Measurements from ENCODE around the gene DOCK3. TPM values are rescaled to one million over a fixed set of nuclear protein-coding genes. Genes with fewer than 3 reads are reported as not detected.
A peak's percentile ranks its signal among the peaks of the same experiment; 100 is the strongest.

DOCK3 gene
- total RNA-seq, 3 donors from 2014 or later (not counting 1 experiment from before 2014, with no cell fraction given), result 1.4 to 2.4 (median 1.7) TPM

GRCh38 chr3:51099794-51100535 lies 425.2 kb downstream of the DOCK3 start:
- no peak overlapping the region for H3K4me3 Mint-ChIP-seq

GRCh38 chr3:51100536-51100851 lies 425.8 kb downstream of the DOCK3 start:
- DNase-seq, result no peak
- Histone ChIP-seq H3K9me3 (ENCODE audit: control insufficient read depth, insufficient read depth, low read length) (no peaks in the 10 kb centered on the region), H3K4me3 (ENCODE audit: low read length) (no peak overlapping the region), H3K4me1 (ENCODE audit: control insufficient read depth, insufficient read depth, low read length) (no peaks in the 10 kb centered on the region), H3K27me3 (ENCODE audit: control insufficient read depth, insufficient read depth, low read length) (no peaks in the 10 kb centered on the region), H3K27ac (ENCODE audit: low read length) (no peak overlapping the region), H3K36me3 (ENCODE audit: control insufficient read depth, insufficient read depth, low read length) (no peaks in the 10 kb centered on the region)
- Mint-ChIP-seq H3K4me3 (no peak overlapping the region), H3K27me3 (ENCODE audit: low read depth in 2 of 2) (peaks cover 8 to 13% of the 10 kb centered on the region in 2 donors), H3K27ac (no peak overlapping the region), H3K9me3 (no peaks in the 10 kb centered on the region), H3K36me3 (peaks cover 7% of the 10 kb centered on the region), H3K4me1 (peaks cover 0 to 6% of the 10 kb centered on the region in 2 donors)
- intact Hi-C loops (cut with micrococcal nuclease), result loop anchor here (10.0 kb wide), 1 partner anchor 126 kb away; no protein-coding TSS in a partner anchor
- no peak for TF ChIP-seq CTCF (IDR thresholded peaks at IDR 0.05)
- 100% methylated on average over 1 of the region's 1 CpG for WGBS (ENCODE audit: insufficient coverage)
- ATAC-seq, result no peak

More at GRCh38 chr3:51099794-51100535, 425.2 kb downstream of the DOCK3 start:
- no peaks in the 10 kb centered on the region for H3K9me3 Mint-ChIP-seq
- H3K9me3 ChIP-seq (ENCODE audit: control insufficient read depth, insufficient read depth, low read length), result no peaks in the 10 kb centered on the region
- no peak overlapping the region for H3K4me3 ChIP-seq (ENCODE audit: low read length)
- peaks cover 7% of the 10 kb centered on the region for H3K36me3 Mint-ChIP-seq
- ATAC-seq (no peak), DNase-seq (peak in 1 of 2 donors; percentile 35)
- no peaks in the 10 kb centered on the region for H3K4me1 ChIP-seq (ENCODE audit: control insufficient read depth, insufficient read depth, low read length)
- no peaks in the 10 kb centered on the region for H3K36me3 ChIP-seq (ENCODE audit: control insufficient read depth, insufficient read depth, low read length)
- peaks cover 0 to 6% of the 10 kb centered on the region in 2 donors for H3K4me1 Mint-ChIP-seq
- intact Hi-C loops (cut with micrococcal nuclease), result loop anchor here (10.0 kb wide), 1 partner anchor 125 kb away; no protein-coding TSS in a partner anchor
- peaks cover 8 to 12% of the 10 kb centered on the region in 2 donors for H3K27me3 Mint-ChIP-seq (ENCODE audit: low read depth in 2 of 2)
- no peak overlapping the region for H3K27ac Mint-ChIP-seq
- WGBS (ENCODE audit: insufficient coverage), result 81% methylated on average over 3 of the region's 3 CpGs
- H3K27ac ChIP-seq (ENCODE audit: low read length), result no peak overlapping the region
- H3K27me3 ChIP-seq (ENCODE audit: control insufficient read depth, insufficient read depth, low read length), result no peaks in the 10 kb centered on the region
- TF ChIP-seq CTCF (IDR thresholded peaks at IDR 0.05), result no peak

GRCh38 chr3:51102396-51102795 lies 427.7 kb downstream of the DOCK3 start:
- no peak for TF ChIP-seq CTCF (IDR thresholded peaks at IDR 0.05)
- no CpG with 5 or more reads among the region's 1 CpG for WGBS (ENCODE audit: insufficient coverage)
- no peak for DNase-seq
- H3K4me3 ChIP-seq (ENCODE audit: low read length), result no peak overlapping the region
- no peaks in the 10 kb centered on the region for H3K4me1 Mint-ChIP-seq
- H3K9me3 Mint-ChIP-seq, result peaks cover 0 to 3% of the 10 kb centered on the region in 2 donors
- H3K27ac Mint-ChIP-seq, result no peak overlapping the region
- H3K9me3 ChIP-seq (ENCODE audit: control insufficient read depth, insufficient read depth, low read length), result no peaks in the 10 kb centered on the region
- no peak overlapping the region for H3K27ac ChIP-seq (ENCODE audit: low read length)
- H3K27me3 Mint-ChIP-seq (ENCODE audit: low read depth in 2 of 2), result peaks cover 8 to 25% of the 10 kb centered on the region in 2 donors
- no peak for ATAC-seq
- no peaks in the 10 kb centered on the region for H3K4me1 ChIP-seq (ENCODE audit: control insufficient read depth, insufficient read depth, low read length)
- H3K27me3 ChIP-seq (ENCODE audit: control insufficient read depth, insufficient read depth, low read length), result no peaks in the 10 kb centered on the region
- H3K36me3 ChIP-seq (ENCODE audit: control insufficient read depth, insufficient read depth, low read length), result no peaks in the 10 kb centered on the region
- intact Hi-C loops (cut with micrococcal nuclease), result loop anchor here (10.0 kb wide), 1 partner anchor 128 kb away; no protein-coding TSS in a partner anchor
- peaks cover 5% of the 10 kb centered on the region for H3K36me3 Mint-ChIP-seq
- no peak overlapping the region for H3K4me3 Mint-ChIP-seq
